ENCODE measurements around the gene ZFYVE28. TPM values are rescaled to one million over a fixed set of nuclear protein-coding genes. Genes with fewer than 3 reads are reported as not detected.

Gene ZFYVE28
- total and polyA plus RNA-seq, 8 donors, result 4.9 to 88.8 (median 7.3) TPM

GRCh38 chr4:2409381-2409783 lies 9.1 kb downstream of the ZFYVE28 start:
- no peaks in the 10 kb centered on the region for H3K27me3 ChIP-seq
- H3K27ac ChIP-seq, result no peak overlapping the region
- H3K4me3 ChIP-seq, result no peak overlapping the region
- 87 to 100% (median 90%) methylated on average over 11 to 14 of the region's 14 CpGs for WGBS, 5 donors
- no peak for DNase-seq
- peaks cover 19 to 30% (median 26%) of the 10 kb centered on the region in 4 donors for H3K4me1 ChIP-seq
- intact Hi-C loops (cut with DNase I; ENCODE audit: low total_unique reads), result no loop called here
- TF ChIP-seq POLR2AphosphoS5 (IDR thresholded peaks at IDR 0.05), result no peak
- no peak for TF ChIP-seq EP300 (IDR thresholded peaks at IDR 0.05)
- TF ChIP-seq POLR2A (IDR thresholded peaks at IDR 0.05), result no peak
- no peak for TF ChIP-seq CTCF (IDR thresholded peaks at IDR 0.05)
- no peaks in the 10 kb centered on the region for H3K36me3 ChIP-seq
- no peaks in the 10 kb centered on the region for H3K9me3 ChIP-seq

GRCh38 chr4:2408976-2409375 lies 9.5 kb downstream of the ZFYVE28 start:
- no peak overlapping the region for H3K4me3 ChIP-seq
- peaks cover 17 to 26% (median 22%) of the 10 kb centered on the region in 4 donors for H3K4me1 ChIP-seq
- DNase-seq, result no peak
- WGBS, 5 donors, result 87 to 91% (median 89%) methylated on average over 10 of the region's 10 CpGs
- TF ChIP-seq POLR2AphosphoS5 (IDR thresholded peaks at IDR 0.05) (no peak), CTCF (IDR thresholded peaks at IDR 0.05) (no peak)
- H3K27ac ChIP-seq, result no peak overlapping the region
- no peaks in the 10 kb centered on the region for H3K36me3 ChIP-seq
- H3K9me3 ChIP-seq, result no peaks in the 10 kb centered on the region
- no peaks in the 10 kb centered on the region for H3K27me3 ChIP-seq
- intact Hi-C loops (cut with DNase I; ENCODE audit: low total_unique reads), result no loop called here

- 79 to 85% (median 82%) methylated on average over 12 to 15 of the region's 15 CpGs for WGBS, 5 donors
- no peaks in the 10 kb centered on the region for H3K9me3 ChIP-seq
Measured at GRCh38 chr4:2408401-2408958, 10.0 kb downstream of the ZFYVE28 start.

GRCh38 chr4:2407991-2408342 lies 10.5 kb downstream of the ZFYVE28 start:
- intact Hi-C loops (cut with DNase I; ENCODE audit: low total_unique reads), result no loop called here
- 89 to 100% (median 91%) methylated on average over 1 to 3 of the region's 3 CpGs for WGBS, 5 donors
- Histone ChIP-seq H3K27me3 (no peaks in the 10 kb centered on the region), H3K36me3 (no peaks in the 10 kb centered on the region), H3K4me3 (no peak overlapping the region), H3K27ac (no peak overlapping the region), H3K4me1 (peaks cover 10 to 20% (median 15%) of the 10 kb centered on the region in 4 donors), H3K9me3 (no peaks in the 10 kb centered on the region)
- TF ChIP-seq EP300 (IDR thresholded peaks at IDR 0.05), result no peak
- TF ChIP-seq POLR2AphosphoS5 (IDR thresholded peaks at IDR 0.05), result no peak
- no peak for TF ChIP-seq POLR2A (IDR thresholded peaks at IDR 0.05)
- no peak for TF ChIP-seq CTCF (IDR thresholded peaks at IDR 0.05)
- DNase-seq, result no peak

More at GRCh38 chr4:2408401-2408958, 10.0 kb downstream of the ZFYVE28 start:
- Histone ChIP-seq H3K4me3 (no peak overlapping the region), H3K27me3 (no peaks in the 10 kb centered on the region), H3K4me1 (peaks cover 12 to 21% (median 17%) of the 10 kb centered on the region in 4 donors), H3K27ac (no peak overlapping the region), H3K36me3 (no peaks in the 10 kb centered on the region)
- intact Hi-C loops (cut with DNase I; ENCODE audit: low total_unique reads), result no loop called here
- DNase-seq, result no peak
- TF ChIP-seq POLR2A (IDR thresholded peaks at IDR 0.05), result no peak
- TF ChIP-seq EP300 (IDR thresholded peaks at IDR 0.05), result no peak
- no peak for TF ChIP-seq CTCF (IDR thresholded peaks at IDR 0.05)
- no peak for TF ChIP-seq POLR2AphosphoS5 (IDR thresholded peaks at IDR 0.05)

All from stomach (tissue), 9 donors.